MM.1S (cell line): ENCODE measurements around the gene ADGRD1.

Source experiments
- DNase-seq: peaks from one replicate; pipeline ENCODE4 v3.0.0-alpha.2; 2015
- H2AFZ ChIP-seq: fragments of 300-600 bp; sonication (generic); 2 replicates; pipeline ENCODE4 v1.6.0; 2016; ENCODE audit warnings: antibody characterized with exemption, low read length
- H3F3A ChIP-seq: fragments of 300-600 bp; sonication (generic); 2 replicates; pipeline ENCODE4 v1.6.1; 2016; ENCODE audit warnings: mild to moderate bottlenecking, antibody characterized with exemption, low read length, moderate library complexity, mixed read lengths; ENCODE audit not compliant: insufficient read depth
- H3K27ac ChIP-seq: fragments of 300-600 bp; sonication (generic); 2 replicates; pipeline ENCODE4 v1.5.1; 2016; ENCODE audit warnings: mild to moderate bottlenecking, low read length
- H3K27me3 ChIP-seq: fragments of 300-600 bp; sonication (generic); replicated peaks from 2 replicates; pipeline ENCODE4 v1.6.0; 2016; ENCODE audit warnings: low read length; ENCODE audit not compliant: insufficient read depth
- H3K36me3 ChIP-seq: fragments of 300-600 bp; sonication (generic); replicated peaks from 2 replicates; pipeline ENCODE4 v1.6.1; 2016; ENCODE audit warnings: mild to moderate bottlenecking, low read length, mixed read lengths; ENCODE audit not compliant: insufficient read depth
- H3K4me1 ChIP-seq: fragments of 300-600 bp; sonication (generic); 2 replicates; pipeline ENCODE4 v1.6.1; 2016; ENCODE audit warnings: low read length, mixed read lengths
- H3K4me2 ChIP-seq: fragments of 300-600 bp; sonication (generic); 2 replicates; pipeline ENCODE4 v1.6.0; 2016; ENCODE audit warnings: low read depth, low read length
- H3K4me3 ChIP-seq: fragments of 300-600 bp; sonication (generic); 2 replicates; pipeline ENCODE4 v1.5.1; 2016; ENCODE audit warnings: low read length, mixed read lengths
- H3K79me2 ChIP-seq: fragments of 300-600 bp; sonication (generic); 2 replicates; pipeline ENCODE4 v1.6.1; 2016; ENCODE audit warnings: mixed run types, low read length, mixed read lengths
- H3K9ac ChIP-seq: fragments of 300-600 bp; sonication (generic); 2 replicates; pipeline ENCODE4 v1.6.1; 2016; ENCODE audit warnings: low read length, mixed read lengths
- H3K9me2 ChIP-seq: fragments of 300-600 bp; sonication (generic); replicated peaks from 2 replicates; pipeline ENCODE4 v1.6.1; 2016; ENCODE audit warnings: mild to moderate bottlenecking, low read length, mixed read lengths; ENCODE audit not compliant: insufficient read depth
- H3K9me3 ChIP-seq: fragments of 300-600 bp; sonication (generic); replicated peaks from 2 replicates; pipeline ENCODE4 v1.6.1; 2016; ENCODE audit warnings: mild to moderate bottlenecking, low read length, mixed read lengths; ENCODE audit not compliant: insufficient read depth
- H4K20me1 ChIP-seq: fragments of 300-600 bp; sonication (generic); 2 replicates; pipeline ENCODE4 v1.6.1; 2016; ENCODE audit warnings: mild to moderate bottlenecking, low read length, moderate library complexity, mixed read lengths; ENCODE audit not compliant: insufficient read depth
- EZH2 ChIP-seq: fragments of 300-600 bp; sonication (generic); optimal IDR thresholded peaks from 2 replicates; pipeline ENCODE3; 2017; ENCODE audit warnings: low read depth, mild to moderate bottlenecking, antibody characterized with exemption, low read length, mixed read lengths
- EZH2phosphoT487 ChIP-seq: fragments of 300-600 bp; sonication (generic); IDR thresholded peaks from 2 replicates; pipeline ENCODE4 v1.6.1; 2018; ENCODE audit warnings: antibody characterized with exemption, low read length
- TF ChIP-seq, protein P1 (sequence below): fragments of 300-600 bp; sonication (generic); IDR thresholded peaks from 2 replicates; pipeline ENCODE4 v1.5.1; 2016; ENCODE audit warnings: antibody characterized with exemption, low read length, mixed read lengths

ADGRD1 gene

DNA sequence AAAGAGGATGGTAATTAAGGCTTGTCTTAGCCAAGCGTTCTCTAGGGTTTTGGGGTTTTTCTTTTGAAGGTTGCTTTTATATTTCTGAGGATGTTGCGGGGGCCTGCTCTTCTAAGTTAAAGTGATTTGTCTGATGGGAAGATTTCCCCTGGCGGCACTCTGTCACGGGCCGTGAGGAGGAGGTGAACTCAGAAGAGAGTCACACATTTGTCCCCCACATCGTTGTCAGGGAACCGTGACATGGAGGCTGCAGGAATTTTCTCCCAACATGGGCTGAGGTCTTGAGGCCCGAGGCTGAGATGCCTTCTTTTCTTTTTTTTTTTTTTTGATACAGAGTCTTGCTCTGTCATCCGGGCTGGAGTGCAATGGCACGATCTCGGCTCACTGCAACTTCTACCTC is 71.5 kb downstream of the ADGRD1 start:
- no peaks in the 10 kb centered on the region for H4K20me1 ChIP-seq
- no peaks in the 10 kb centered on the region for H3K79me2 ChIP-seq
- no peak overlapping the region for H3K4me2 ChIP-seq
- H3K4me3 ChIP-seq: no peak overlapping the region
- H2AFZ ChIP-seq: no peak overlapping the region
- no peaks in the 10 kb centered on the region for H3K36me3 ChIP-seq
- H3K9me3 ChIP-seq: no peaks in the 10 kb centered on the region
- no peak for DNase-seq
- H3F3A ChIP-seq: no peaks in the 10 kb centered on the region
- H3K4me1 ChIP-seq: no peaks in the 10 kb centered on the region
- TF ChIP-seq EZH2 (no peak), EZH2phosphoT487 (no peak)
- TF ChIP-seq, protein P1, sequence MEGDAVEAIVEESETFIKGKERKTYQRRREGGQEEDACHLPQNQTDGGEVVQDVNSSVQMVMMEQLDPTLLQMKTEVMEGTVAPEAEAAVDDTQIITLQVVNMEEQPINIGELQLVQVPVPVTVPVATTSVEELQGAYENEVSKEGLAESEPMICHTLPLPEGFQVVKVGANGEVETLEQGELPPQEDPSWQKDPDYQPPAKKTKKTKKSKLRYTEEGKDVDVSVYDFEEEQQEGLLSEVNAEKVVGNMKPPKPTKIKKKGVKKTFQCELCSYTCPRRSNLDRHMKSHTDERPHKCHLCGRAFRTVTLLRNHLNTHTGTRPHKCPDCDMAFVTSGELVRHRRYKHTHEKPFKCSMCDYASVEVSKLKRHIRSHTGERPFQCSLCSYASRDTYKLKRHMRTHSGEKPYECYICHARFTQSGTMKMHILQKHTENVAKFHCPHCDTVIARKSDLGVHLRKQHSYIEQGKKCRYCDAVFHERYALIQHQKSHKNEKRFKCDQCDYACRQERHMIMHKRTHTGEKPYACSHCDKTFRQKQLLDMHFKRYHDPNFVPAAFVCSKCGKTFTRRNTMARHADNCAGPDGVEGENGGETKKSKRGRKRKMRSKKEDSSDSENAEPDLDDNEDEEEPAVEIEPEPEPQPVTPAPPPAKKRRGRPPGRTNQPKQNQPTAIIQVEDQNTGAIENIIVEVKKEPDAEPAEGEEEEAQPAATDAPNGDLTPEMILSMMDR: no peak
- H3K27ac ChIP-seq: no peak overlapping the region
- no peaks in the 10 kb centered on the region for H3K9me2 ChIP-seq
- no peak overlapping the region for H3K9ac ChIP-seq
- H3K27me3 ChIP-seq: peaks cover 14% of the 10 kb centered on the region

DNA sequence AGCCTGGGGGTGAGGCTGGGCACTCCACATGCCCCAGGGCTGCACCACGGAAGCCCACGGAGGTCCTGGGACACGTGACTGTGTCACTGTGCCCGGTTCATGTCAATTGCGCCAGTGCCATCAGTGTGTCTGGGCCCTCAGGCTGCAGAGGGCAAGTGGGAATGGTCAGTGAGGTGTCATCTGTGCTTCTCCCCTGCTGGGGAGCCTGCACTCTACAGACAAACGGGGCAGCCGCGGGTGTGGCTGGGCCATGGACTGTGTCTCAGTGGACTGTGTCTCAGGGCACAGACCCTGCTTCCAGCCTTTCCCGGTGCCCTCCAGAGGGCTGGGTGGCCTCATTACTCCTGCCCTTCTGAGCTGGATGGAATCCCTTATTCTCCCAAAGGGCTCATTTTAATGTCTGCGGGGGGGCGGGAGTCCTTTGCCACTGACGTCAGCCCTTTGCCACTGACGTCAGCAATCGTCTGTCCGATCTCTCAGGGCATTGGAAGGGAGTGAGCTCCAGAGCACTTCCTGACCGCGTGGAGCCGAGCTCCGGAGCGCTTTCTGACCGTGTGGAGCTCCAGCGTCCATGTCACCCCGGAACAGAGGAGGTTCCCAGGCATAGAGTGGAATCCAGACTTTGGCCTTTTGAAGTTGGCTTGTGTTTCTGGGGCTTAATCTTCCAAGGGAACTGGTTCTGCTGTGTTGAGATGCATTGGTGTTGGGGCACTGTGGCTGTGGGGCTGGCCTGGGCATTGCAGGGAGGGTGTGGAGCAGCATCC is 72.4 kb downstream of the ADGRD1 start:
- Histone ChIP-seq H3K4me3 (no peak overlapping the region), H3K9me2 (no peaks in the 10 kb centered on the region), H3K79me2 (no peaks in the 10 kb centered on the region), H3F3A (no peaks in the 10 kb centered on the region), H3K4me1 (no peaks in the 10 kb centered on the region), H3K4me2 (no peak overlapping the region), H2AFZ (no peak overlapping the region), H3K9ac (no peak overlapping the region), H4K20me1 (no peaks in the 10 kb centered on the region), H3K9me3 (no peaks in the 10 kb centered on the region), H3K27ac (no peak overlapping the region), H3K36me3 (no peaks in the 10 kb centered on the region), H3K27me3 (peaks cover 14% of the 10 kb centered on the region)
- no peak for DNase-seq
- TF ChIP-seq EZH2phosphoT487 (no peak), EZH2 (no peak)
- TF ChIP-seq, protein P1: no peak

DNA sequence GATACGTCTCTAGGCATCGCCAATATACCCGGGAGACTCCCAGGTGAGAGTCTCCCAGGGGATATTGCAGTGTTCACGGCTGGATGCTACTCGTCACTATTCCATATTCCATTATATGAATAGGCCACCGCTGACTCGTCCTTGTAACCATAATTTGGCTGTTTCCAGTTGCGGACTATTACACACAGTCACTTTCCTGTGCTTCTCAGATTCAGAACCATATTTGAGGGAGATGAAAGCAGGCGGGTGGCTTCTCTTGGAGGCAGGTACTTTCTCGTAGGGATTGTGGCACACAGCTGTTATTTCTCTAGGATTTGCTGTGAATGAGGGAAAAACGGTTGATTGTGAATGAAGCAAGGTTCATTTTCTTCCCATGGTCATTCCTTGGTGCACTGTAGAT is 73.0 kb downstream of the ADGRD1 start:
- no peak overlapping the region for H2AFZ ChIP-seq

More for the DNA sequence above, 73.0 kb downstream of the ADGRD1 start:
- Histone ChIP-seq H3K27ac (no peak overlapping the region), H3K9me3 (no peaks in the 10 kb centered on the region), H3K9ac (no peak overlapping the region), H3K79me2 (no peaks in the 10 kb centered on the region), H3K27me3 (peaks cover 14% of the 10 kb centered on the region), H3K4me1 (no peaks in the 10 kb centered on the region), H3K9me2 (no peaks in the 10 kb centered on the region), H4K20me1 (no peaks in the 10 kb centered on the region), H3K4me2 (no peak overlapping the region), H3F3A (no peaks in the 10 kb centered on the region), H3K36me3 (no peaks in the 10 kb centered on the region), H3K4me3 (no peak overlapping the region)
- TF ChIP-seq EZH2phosphoT487: no peak
- no peak for TF ChIP-seq EZH2
- TF ChIP-seq, protein P1: no peak
- no peak for DNase-seq
